Measurements from ENCODE around the gene ARSA.

ARSA gene

DNA sequence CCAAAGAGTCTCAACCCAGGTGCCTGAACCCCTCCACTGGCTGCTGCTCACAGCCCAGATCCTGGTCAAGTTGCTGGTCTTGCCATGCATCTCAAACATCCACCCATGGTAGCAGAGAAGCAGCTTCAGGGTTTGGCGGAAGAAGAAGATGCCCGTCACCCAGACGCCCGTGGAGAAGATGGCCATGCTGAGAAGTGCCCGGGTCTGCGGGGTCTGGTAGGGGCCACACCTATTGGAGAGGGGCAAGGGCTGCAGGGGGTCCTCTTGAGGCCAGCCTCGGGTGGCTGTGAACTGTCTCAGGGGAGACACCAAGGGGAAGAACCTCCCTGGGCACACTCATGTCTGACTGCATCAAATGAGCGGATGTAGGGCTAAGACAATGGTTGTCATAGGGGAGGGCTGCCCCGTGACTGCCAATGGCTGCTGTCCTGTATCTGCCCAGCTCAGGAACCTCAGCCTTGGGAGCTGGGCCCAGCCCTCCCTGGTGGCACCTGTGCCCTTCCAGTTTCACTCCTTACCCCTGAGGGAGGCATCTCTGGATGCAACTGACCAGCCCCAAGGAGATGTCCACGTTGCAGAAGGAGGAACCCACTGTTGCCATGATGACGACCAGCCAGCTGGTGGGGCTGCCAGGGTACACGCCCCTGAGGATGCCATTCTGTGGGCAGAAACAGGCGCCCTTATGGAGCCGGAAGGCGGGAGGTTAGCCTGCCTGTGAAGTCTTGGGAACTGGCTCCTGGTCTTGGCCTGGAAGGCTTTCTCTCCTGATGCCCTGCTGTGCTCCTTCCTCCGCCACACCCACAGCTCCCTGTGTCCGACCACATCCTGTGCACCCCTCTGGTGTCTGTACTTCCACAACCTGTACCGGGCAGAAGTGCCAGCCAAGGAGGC, 50.9 kb downstream of the ARSA start:
- H3K27me3 ChIP-seq (replicated peaks in 2 of 5; ENCODE audit: control insufficient read depth in 4 of 5, insufficient read depth in 5 of 5, low read length in 4 of 5): peaks cover 0 to 3% (median 0%) of the 10 kb centered on the region in 5 experiments
- WGBS (ENCODE audit: insufficient coverage): 84% methylated on average over 17 of the region's 18 CpGs
- DNase-seq: peak in 1 of 3 donors; percentile 10
- peaks cover 0 to 26% (median 16%) of the 10 kb centered on the region in 4 experiments for H3K4me1 ChIP-seq (ENCODE audit: control extremely low read depth in 1 of 4, control insufficient read depth in 4 of 4, insufficient read depth in 4 of 4, low read length in 3 of 4)
- H3K27ac ChIP-seq (ENCODE audit: insufficient read depth in 1 of 2, low read depth in 1 of 2, low read length in 2 of 2, poor library complexity in 1 of 2, severe bottlenecking in 2 of 2): no peak overlapping the region
- no peaks in the 10 kb centered on the region for H3K9me3 ChIP-seq (ENCODE audit: control extremely low read depth in 1 of 5, control insufficient read depth in 4 of 5, insufficient read depth in 2 of 5, low read depth in 1 of 5, low read length in 4 of 5)
- peak overlapping the region in 1 of 7 experiments; percentile 17 for H3K4me3 ChIP-seq (ENCODE audit: control insufficient read depth in 1 of 7, extremely low read depth in 1 of 7, insufficient read depth in 4 of 7, low read depth in 2 of 7, low read length in 6 of 7)
- peaks cover 0 to 61% (median 25%) of the 10 kb centered on the region in 4 experiments for H3K36me3 ChIP-seq (ENCODE audit: control insufficient read depth in 4 of 4, insufficient read depth in 4 of 4, low read length in 3 of 4)
- CTCF ChIA-PET: interaction anchor here (1.2 to 4.9 kb wide), 7 partner anchors 12 to 114 kb away, joined by 3 to 42 read pairs (median 3); partner anchors contain the start of genes SCO2 and SYCE3
- POLR2A ChIA-PET: no interaction called here

DNA sequence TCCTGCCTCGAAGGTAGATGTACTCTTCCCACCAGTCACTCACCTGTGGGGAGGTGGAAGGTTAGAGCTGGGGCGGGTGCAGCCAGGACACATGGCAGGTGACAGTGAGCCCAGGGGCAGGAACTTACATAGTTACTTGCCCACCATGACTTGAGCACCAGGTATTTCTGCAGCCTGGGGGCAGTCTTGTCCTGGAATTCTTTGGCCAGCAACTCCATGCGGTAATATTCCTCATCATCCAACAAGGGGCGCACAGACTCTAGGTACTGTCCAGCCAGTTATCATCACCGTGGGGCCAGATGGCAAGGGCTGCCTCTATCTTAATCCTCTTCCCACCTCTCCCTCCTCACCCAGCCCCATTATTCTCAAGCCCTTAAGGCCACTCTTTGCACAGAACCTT, 51.9 kb downstream of the ARSA start:
- Histone ChIP-seq H3K36me3 (ENCODE audit: control insufficient read depth in 4 of 4, insufficient read depth in 4 of 4, low read length in 3 of 4) (peaks cover 0 to 67% (median 28%) of the 10 kb centered on the region in 4 experiments), H3K4me3 (ENCODE audit: control insufficient read depth in 1 of 7, extremely low read depth in 1 of 7, insufficient read depth in 4 of 7, low read depth in 2 of 7, low read length in 6 of 7) (no peak overlapping the region), H3K27ac (ENCODE audit: insufficient read depth in 1 of 2, low read depth in 1 of 2, low read length in 2 of 2, poor library complexity in 1 of 2, severe bottlenecking in 2 of 2) (no peak overlapping the region), H3K4me1 (ENCODE audit: control extremely low read depth in 1 of 4, control insufficient read depth in 4 of 4, insufficient read depth in 4 of 4, low read length in 3 of 4) (peaks cover 0 to 17% (median 8%) of the 10 kb centered on the region in 4 experiments), H3K9me3 (ENCODE audit: control extremely low read depth in 1 of 5, control insufficient read depth in 4 of 5, insufficient read depth in 2 of 5, low read depth in 1 of 5, low read length in 4 of 5) (no peaks in the 10 kb centered on the region), H3K27me3 (replicated peaks in 2 of 5; ENCODE audit: control insufficient read depth in 4 of 5, insufficient read depth in 5 of 5, low read length in 4 of 5) (peaks cover 0 to 3% (median 0%) of the 10 kb centered on the region in 5 experiments)
- peak; percentile 44 to 51 (median 49) for DNase-seq
- ChIA-PET CTCF (interaction anchor here (0.9 to 4.9 kb wide), 10 partner anchors 11 to 122 kb away, joined by 3 to 42 read pairs (median 4); partner anchors contain the start of genes SCO2 and SYCE3), POLR2A (no interaction called here)
- WGBS (ENCODE audit: insufficient coverage): 93% methylated on average over 3 of the region's 5 CpGs

DNA sequence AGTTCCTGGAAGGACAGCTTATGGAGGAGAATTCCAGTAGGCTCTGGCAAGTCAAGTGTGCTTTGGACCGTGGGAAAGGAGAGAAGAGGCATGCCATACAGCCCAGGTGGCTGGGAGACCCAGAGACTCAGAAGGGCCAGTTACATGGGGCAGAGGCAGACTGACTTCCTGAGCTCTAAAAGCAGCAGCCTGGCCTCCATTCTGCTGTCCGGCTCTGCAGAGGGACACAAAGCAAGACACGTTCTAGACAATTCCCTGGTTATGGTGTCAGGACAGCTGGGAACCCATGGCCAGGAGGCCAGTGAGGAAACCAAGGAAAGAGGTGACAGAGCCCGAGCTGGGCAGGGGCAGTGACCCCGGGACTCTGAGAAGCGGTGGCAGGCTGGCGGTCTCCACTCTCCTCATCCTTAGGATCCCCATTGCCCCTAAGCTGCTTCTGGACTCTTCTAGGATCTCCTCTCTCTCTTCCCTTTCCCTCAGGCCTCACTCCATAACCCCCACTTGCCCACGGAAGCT, 52.5 kb downstream of the ARSA start:
- Histone ChIP-seq H3K27ac (ENCODE audit: insufficient read depth in 1 of 2, low read depth in 1 of 2, low read length in 2 of 2, poor library complexity in 1 of 2, severe bottlenecking in 2 of 2) (no peak overlapping the region), H3K36me3 (ENCODE audit: control insufficient read depth in 4 of 4, insufficient read depth in 4 of 4, low read length in 3 of 4) (peaks cover 0 to 71% (median 29%) of the 10 kb centered on the region in 4 experiments), H3K4me1 (ENCODE audit: control extremely low read depth in 1 of 4, control insufficient read depth in 4 of 4, insufficient read depth in 4 of 4, low read length in 3 of 4) (peaks cover 0 to 17% (median 7%) of the 10 kb centered on the region in 4 experiments), H3K4me3 (ENCODE audit: control insufficient read depth in 1 of 7, extremely low read depth in 1 of 7, insufficient read depth in 4 of 7, low read depth in 2 of 7, low read length in 6 of 7) (no peak overlapping the region), H3K9me3 (ENCODE audit: control extremely low read depth in 1 of 5, control insufficient read depth in 4 of 5, insufficient read depth in 2 of 5, low read depth in 1 of 5, low read length in 4 of 5) (no peaks in the 10 kb centered on the region), H3K27me3 (replicated peaks in 2 of 5; ENCODE audit: control insufficient read depth in 4 of 5, insufficient read depth in 5 of 5, low read length in 4 of 5) (peaks cover 0 to 3% (median 0%) of the 10 kb centered on the region in 5 experiments)
- POLR2A ChIA-PET: no interaction called here
- 100% methylated on average over 7 of the region's 8 CpGs for WGBS (ENCODE audit: insufficient coverage)
- CTCF ChIA-PET: interaction anchor here (0.9 to 4.9 kb wide), 9 partner anchors 11 to 123 kb away, joined by 3 to 42 read pairs (median 4); partner anchors contain the start of genes SCO2 and SYCE3
- no peak for DNase-seq
